GM12873 (cell line): Measurements from ENCODE around the gene RACGAP1.

Experiments
- TF ChIP-seq, protein P1 (sequence below): IDR thresholded peaks from 2 replicates; pipeline ENCODE4 v1.5.1; 2012; ENCODE audit warnings: low read depth, mild to moderate bottlenecking, moderate library complexity, low read length, control low read depth; ENCODE audit not compliant: insufficient read depth; ENCODE audit errors: missing control alignments

Gene RACGAP1

GRCh38 chr12:49968471-49968870 is 56.8 kb downstream of the RACGAP1 start:
- TF ChIP-seq, protein P1, sequence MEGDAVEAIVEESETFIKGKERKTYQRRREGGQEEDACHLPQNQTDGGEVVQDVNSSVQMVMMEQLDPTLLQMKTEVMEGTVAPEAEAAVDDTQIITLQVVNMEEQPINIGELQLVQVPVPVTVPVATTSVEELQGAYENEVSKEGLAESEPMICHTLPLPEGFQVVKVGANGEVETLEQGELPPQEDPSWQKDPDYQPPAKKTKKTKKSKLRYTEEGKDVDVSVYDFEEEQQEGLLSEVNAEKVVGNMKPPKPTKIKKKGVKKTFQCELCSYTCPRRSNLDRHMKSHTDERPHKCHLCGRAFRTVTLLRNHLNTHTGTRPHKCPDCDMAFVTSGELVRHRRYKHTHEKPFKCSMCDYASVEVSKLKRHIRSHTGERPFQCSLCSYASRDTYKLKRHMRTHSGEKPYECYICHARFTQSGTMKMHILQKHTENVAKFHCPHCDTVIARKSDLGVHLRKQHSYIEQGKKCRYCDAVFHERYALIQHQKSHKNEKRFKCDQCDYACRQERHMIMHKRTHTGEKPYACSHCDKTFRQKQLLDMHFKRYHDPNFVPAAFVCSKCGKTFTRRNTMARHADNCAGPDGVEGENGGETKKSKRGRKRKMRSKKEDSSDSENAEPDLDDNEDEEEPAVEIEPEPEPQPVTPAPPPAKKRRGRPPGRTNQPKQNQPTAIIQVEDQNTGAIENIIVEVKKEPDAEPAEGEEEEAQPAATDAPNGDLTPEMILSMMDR: no peak

- TF ChIP-seq, protein P1: no peak
Observed at GRCh38 chr12:49967777-49968250, 57.5 kb downstream of the RACGAP1 start.

DNA sequence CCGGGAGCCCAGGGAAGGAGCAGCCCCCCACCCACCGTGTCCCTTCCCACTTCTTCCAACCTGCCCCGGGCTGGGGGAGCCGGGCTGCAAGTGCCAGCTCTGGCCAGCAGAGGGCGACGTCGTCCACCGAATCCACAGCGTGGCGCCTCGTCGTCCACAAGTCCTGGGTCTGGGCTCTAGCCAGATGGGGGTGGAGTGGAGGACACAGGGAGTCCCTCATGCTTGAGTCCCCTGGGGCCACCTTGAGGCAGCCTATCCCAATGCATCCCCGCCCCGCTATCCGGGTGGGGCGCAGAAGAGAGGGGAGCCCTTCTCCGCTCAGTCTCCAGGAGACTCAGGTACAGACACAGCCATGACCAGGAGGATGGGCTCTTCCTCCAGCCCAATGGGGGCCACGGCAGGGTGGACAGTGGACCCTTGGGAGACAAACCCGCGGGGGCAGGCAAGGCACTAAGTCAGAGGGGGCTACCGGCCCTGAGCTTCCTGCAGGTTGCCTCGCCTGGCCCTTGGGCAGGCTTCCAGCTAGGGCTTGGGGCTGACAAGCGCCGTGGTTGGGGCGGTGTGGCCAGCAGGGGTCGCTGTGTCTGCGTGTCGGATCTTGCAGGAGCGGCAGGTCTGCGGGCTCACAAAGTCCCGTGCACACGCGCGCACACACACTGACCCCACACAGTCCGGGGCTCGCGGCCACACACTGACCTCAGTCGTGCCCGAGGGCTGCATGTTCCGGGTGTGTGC is 58.1 kb downstream of the RACGAP1 start:
- TF ChIP-seq, protein P1: peak; percentile 89

DNA sequence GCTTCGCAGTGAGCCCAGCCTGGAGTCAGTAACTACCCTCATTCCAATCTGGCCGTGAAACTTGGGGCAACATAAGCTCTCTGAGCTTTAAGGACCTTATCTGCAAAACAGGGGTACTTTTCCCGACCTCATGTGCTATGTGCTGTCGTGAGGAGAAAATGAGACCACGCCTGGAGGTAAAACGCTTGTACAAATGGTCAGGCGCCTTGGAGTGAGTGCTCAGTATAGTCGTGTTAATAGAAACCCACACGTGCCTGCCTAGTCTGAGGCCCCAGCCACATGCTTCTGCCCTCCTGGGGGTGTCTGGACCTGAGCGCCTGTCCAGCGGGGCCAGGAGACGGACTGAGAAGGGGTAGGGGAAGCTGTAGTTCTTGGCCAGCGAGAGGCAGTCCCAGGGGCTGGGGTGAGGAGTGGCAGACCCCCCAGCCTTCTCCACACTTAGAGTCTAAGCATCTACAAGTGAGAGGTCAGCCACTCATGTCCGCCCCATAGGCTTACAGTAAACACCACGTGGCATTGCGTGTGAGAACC is 58.7 kb downstream of the RACGAP1 start:
- TF ChIP-seq, protein P1: no peak

DNA sequence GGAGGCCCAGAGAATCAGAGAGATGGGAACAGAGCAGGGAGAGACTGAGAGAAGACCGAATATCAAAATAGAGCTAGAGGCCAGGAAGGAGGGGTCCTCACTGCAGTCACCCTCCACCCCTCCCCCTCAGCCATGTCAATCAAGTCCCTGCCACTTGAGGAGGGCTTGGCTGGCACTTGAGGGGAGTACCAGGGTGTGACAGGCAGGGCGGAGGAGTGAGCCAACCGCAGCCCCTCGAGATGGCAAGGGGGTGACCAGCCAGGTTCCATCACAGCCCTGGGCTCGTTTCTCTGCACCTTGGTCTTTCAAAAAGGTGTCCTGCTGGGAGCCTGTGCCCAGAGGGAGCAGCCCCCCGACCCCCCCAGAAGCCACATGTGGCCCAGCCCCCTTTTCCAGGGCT is 59.5 kb downstream of the RACGAP1 start:
- TF ChIP-seq, protein P1: no peak

GRCh38 chr12:49964849-49965624 is 60.3 kb downstream of the RACGAP1 start:
- TF ChIP-seq, protein P1: no peak
